LNCaP clone FGC (cell line): ENCODE data around the gene GNG4.

Experiments used
- DNase-seq: peaks from one replicate; pipeline ENCODE4 v3.0.0-alpha.2; 2011; ENCODE audit warnings: low read depth
- H3K4me3 ChIP-seq: 2 replicates; pipeline ENCODE4 v1.5.1; 2011; ENCODE audit warnings: mild to moderate bottlenecking, low read depth, low read length, control low read depth
- CTCF ChIP-seq: IDR thresholded peaks from 2 replicates; pipeline ENCODE4 v1.5.1; 2012; ENCODE audit warnings: mild to moderate bottlenecking; ENCODE audit not compliant: control insufficient read depth, insufficient read depth; ENCODE audit errors: extremely low read depth

GNG4 gene

GRCh38 chr1:235503403-235504121 is 146.0 kb downstream of the GNG4 start:
- no peak for TF ChIP-seq CTCF
- peak overlapping the region; percentile 57 for H3K4me3 ChIP-seq
- no peak for DNase-seq

GRCh38 chr1:235502601-235503402 is 146.8 kb downstream of the GNG4 start:
- DNase-seq, result no peak
- H3K4me3 ChIP-seq, result peak overlapping the region; percentile 57
- no peak for TF ChIP-seq CTCF

GRCh38 chr1:235500971-235501540 is 148.5 kb downstream of the GNG4 start:
- no peak for DNase-seq
- TF ChIP-seq CTCF, result no peak
- H3K4me3 ChIP-seq, result no peak overlapping the region
